HG02870 (cell line): ENCODE data around the gene PRICKLE2.
"Not testable (repeated sequence)": the region's sequence is repeated elsewhere in the genome, so short reads cannot be mapped to it uniquely, and the experiment has no call there.

Source experiments
- ATAC-seq: cut with Tn5 transposase; IDR thresholded peaks from one replicate; pipeline ENCODE4 v1.9.1; 2021; ENCODE audit warnings: mild to moderate bottlenecking, moderate library complexity; ENCODE audit not compliant: unreplicated experiment

Gene PRICKLE2

GRCh38 chr3:64107190-64107589 lies 118.1 kb downstream of the PRICKLE2 start:
- ATAC-seq = no peak

DNA sequence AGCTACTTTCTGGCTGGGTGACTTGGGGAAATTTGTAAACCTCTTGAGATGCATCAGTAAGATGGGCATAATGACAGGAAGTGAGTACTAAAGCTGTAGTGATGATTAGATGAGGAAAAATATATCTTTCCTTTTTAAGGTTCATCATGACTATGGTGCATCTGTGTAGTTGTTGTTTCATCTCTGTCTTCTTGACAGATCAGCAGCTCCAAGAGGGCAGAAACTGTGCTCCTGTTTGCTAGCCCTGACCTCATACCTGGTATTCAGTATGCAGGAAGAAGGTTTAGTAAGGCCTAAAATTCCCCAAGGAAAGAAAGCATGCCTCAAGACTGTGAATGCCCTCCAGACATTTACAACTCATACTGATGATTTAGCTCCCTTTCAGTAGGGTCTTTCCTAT lies 119.5 kb downstream of the PRICKLE2 start:
- ATAC-seq = no peak

GRCh38 chr3:64104691-64105111 lies 120.6 kb downstream of the PRICKLE2 start:
- peak; percentile 53 for ATAC-seq

DNA sequence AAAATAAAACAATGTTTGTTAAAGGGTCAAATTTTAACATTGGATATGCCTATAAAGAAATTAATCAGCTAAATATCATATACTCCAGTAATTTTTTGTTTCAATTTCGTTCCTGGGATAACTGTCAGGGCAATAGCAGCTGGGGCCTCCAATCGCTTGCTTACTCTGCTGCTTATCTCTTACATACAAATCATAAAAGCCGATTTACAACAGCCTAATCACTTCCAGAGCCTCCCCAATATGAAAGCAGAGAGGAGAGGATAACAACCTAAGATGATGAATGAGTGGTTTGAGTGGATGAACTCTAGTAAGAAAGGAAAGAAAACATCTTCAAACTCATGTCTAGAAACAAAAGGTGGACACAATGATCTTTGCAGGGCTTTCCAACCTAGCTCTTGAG lies 121.3 kb downstream of the PRICKLE2 start:
- no peak for ATAC-seq

DNA sequence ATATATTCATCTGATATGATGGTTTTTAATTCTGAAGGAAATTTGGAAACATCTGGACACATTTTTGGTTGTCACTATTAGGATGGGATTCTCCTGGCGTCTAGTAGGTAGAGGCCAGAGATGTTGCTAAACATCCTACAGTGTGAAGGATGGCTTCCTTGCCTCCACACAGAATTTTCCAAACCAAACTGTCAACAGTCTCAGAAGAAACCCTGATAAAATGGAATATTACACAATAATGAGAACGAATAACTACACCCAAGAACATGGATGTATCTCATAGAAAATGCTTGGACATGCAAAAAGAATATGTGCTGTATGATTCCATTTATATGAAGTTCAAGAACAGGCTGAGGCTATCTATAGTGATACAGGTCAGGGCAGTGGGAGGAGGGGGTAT lies 122.1 kb downstream of the PRICKLE2 start:
- ATAC-seq = no peak

DNA sequence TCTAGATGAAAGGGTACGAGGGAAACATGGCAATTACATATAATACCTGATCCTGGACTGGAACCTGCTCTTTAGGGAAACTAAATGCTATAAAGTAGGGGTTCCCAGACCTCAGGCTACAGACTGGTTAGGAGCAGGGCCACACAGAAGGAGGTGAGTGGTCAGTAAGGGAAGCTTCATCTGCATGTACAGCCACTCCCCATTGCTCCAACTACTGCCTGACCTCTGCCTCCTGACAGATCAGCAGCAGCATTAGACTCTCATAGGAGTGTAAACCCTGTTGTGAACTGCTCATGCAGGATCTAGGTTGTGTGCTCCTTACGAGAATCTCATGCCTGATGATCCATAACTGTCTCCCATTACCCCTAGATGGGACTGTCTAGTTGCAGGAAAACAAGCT lies 123.1 kb downstream of the PRICKLE2 start:
- no peak for ATAC-seq

GRCh38 chr3:64099316-64099715 lies 126.0 kb downstream of the PRICKLE2 start:
- no peak for ATAC-seq

DNA sequence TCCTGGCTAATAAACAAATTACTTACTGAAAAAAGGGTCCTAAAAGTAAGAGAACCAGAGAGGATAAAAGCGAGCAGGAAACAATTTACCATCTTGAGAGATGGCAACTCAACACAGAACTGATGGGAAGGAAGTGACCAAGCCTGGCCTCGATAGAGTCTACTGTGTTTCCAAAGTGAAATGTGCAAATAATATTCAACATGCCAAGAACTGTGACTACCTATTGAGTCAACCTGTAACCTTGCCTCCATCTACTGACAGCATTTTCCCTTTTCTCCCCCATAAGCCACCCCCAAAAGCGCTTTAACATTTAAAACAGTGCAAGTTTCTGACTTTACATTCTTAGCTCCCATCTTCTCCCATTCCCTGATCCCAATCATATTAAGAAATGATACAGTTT lies 126.6 kb downstream of the PRICKLE2 start:
- ATAC-seq = no peak

DNA sequence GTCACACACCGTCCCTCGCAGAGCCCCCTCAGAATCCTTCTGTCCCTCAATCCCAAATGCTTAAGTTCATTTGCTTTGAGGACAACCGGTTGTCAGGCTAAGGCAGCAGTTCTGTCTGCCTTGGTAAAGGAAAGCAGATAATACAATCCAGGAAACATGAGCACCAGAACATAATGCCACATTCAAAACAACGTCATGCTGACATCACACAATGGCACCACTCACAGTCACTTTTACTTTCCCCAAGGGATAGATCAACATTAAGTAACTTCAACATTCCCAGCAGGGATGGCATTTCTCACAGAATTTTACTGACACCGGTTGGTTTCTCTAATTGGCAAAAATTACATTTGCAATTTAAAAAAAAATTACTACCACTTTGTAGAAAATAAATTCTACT lies 127.3 kb downstream of the PRICKLE2 start:
- no peak for ATAC-seq

GRCh38 chr3:64095802-64096201 lies 129.5 kb downstream of the PRICKLE2 start:
- no peak for ATAC-seq

DNA sequence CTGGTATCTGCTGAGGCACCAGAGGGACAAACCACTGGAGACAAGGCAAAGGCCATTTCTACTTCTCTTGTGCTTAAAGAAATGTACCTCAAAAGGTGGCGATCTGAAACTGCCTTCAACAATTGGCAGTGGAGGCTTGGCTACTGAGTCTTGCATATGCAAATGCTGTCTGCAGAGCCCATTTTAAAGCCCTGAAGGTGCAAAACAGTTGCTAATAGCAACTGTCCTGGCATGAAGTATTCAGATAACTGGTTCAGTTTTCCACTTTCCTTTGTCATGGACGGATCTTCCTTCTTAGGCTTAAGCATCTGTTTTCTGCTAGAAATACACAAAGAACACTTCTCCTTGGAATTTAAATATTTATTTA lies 130.6 kb downstream of the PRICKLE2 start:
- ATAC-seq = no peak

- ATAC-seq = no peak
Measured at GRCh38 chr3:64093825-64094712, 131.2 kb downstream of the PRICKLE2 start.

GRCh38 chr3:64093211-64093610 lies 132.1 kb downstream of the PRICKLE2 start:
- ATAC-seq = no peak

- no peak for ATAC-seq
Measured at GRCh38 chr3:64091501-64091900, 133.8 kb downstream of the PRICKLE2 start.

DNA sequence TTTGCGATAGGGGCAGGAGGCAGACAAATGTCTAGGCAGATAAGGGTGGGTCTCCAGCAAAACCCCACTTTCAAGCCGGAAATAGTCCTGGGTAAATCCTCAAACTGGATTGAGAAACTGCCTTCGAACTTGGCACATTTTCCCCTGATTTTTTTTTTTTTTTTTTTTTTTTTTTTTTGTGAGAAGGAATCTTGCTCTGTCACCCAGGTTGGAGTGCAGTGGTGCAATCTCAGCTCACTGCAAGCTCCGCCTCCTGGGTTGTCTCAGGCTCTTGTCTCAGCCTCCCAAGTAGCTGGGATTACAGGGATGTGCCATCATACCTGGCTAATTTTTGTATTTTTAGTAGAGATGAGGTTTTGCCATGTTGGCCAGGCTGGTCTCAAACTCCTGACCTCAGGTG lies 135.9 kb downstream of the PRICKLE2 start:
- ATAC-seq = not testable (repeated sequence)

- no peak for ATAC-seq
Measured at GRCh38 chr3:64088408-64089205, 136.7 kb downstream of the PRICKLE2 start.

DNA sequence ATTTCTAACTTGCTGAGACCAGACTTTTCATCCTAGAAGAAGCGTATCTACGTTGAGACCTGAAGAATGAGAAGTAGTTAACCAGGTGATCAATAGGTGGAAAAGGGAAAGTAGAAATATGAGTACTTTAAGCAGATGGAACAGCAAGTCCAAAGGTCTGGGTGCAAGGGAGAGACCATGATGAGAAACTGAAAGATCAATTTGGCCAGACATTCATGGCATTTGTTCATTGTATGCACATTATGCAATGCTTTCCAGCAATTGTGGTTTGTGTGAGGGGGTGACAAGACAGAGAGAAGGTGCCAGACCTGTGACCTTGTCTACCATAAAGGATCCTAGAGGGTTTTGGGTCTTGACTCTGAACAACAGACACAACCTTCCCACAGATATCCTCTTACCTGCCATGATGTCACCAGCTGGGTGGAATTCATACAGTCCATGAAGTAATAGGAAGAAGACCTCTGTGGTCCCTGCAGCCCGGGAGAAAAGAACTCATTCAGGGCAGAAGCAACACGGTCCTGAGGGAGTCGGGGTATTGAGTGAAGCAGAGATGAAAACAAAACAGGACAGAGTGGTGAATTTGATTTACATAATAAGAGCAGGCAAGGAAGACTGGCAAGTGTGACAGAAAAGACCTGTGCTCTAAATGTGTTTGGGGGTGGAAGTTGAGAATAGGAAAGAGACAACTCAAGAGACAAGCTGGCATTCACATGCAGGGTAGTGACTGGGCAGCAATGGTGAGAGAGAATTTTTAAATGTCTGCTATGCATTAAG lies 138.6 kb downstream of the PRICKLE2 start:
- ATAC-seq = no peak

GRCh38 chr3:64084640-64085039 lies 140.6 kb downstream of the PRICKLE2 start:
- ATAC-seq = no peak

DNA sequence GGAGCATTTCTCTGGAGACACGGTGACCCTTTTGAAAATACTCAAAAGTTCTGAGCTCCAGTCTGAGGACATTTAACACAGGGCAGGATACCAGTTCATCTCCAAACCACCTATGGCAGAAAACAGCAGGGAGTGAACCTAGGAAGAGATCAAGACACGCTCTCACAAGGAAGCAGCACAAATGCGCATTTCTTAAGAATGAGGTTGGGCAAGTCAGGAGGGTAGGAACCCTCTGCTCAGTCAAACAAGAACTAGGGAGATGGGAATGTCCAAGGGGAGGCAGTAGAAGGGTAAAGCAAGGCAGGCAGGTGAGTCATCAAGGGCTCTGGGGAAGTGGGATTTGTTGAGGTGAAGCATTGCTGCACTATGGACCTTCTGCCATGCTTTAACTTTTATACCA lies 141.7 kb downstream of the PRICKLE2 start:
- ATAC-seq = no peak

DNA sequence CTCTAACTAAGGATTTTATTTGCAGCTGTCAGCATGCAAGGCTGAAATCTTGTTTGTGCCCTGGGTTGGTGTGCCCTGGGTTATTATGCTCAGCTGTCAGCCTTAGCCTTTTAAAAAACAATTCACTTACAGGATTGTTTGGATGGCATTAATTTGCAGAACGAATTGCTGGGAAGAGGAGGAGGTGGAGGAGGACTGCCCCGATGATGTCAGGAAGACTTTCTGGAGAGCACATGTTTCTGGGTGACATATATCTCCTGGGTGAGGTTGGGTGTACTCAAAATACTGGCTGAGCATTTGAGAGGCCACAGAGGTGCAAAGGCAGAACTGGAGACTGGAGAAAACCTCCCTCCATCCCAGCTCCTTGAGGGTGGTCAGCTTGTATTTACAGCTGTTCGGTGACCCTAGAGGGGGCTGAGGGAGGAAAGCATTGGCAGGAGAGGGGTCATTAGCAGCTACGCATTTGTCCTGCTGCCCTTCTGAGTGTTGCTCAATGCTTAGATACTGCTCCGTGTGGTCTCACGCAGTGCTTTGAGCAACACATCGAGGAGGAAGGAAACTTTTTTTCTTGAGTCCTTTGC lies 142.2 kb downstream of the PRICKLE2 start:
- no peak for ATAC-seq

DNA sequence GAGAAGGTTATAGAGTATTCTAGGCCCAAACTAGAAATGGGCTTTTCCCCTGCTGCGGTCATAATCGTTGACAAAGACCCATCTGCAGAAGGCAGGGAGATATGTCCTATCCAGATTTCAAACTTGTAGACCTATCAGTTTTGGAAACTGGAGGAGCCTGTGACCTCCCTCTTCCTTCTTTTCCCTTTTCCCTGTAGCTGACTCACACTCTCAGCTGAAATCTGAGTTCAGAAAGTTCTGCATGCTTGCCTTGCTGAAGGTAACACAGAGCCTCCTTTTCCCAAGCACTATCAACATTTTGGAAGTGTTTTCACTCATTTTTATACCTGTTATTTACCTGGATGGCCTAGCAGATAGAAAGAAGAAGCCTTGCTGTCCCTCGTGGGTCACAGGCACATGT lies 142.9 kb downstream of the PRICKLE2 start:
- ATAC-seq = no peak
